A673 (cell line): Measurements from ENCODE around the gene TICRR. TPM values are rescaled to one million over a fixed set of nuclear protein-coding genes. Genes with fewer than 3 reads are reported as not detected.

ENCODE experiments used
- BruUV-seq: library from RNA; stranded (reverse); fragments of 400-500 nt; replicated peaks from 2 replicates; lab custom pipeline; 2021; lab: Mats Ljungman, UMichigan
- CTCF ChIA-PET: fragments of 300-600 bp; sonication (Branson Sonifier 250); formaldehyde crosslinking; loops from one replicate; lab custom pipeline; 2022; ENCODE audit warnings: antibody characterized with exemption; lab: Charles Lee
- POLR2A ChIA-PET: fragments of 300-600 bp; sonication (Branson Sonifier 250); formaldehyde crosslinking; loops from one replicate; lab custom pipeline; 2022; ENCODE audit warnings: antibody characterized with exemption; ENCODE audit not compliant: low non-redundant PET; lab: Charles Lee
- DNase-seq: peaks from one replicate; pipeline ENCODE4 v3.0.0-alpha.2; 2015; ENCODE audit warnings: low spot score
- H3K27ac ChIP-seq: fragments of 200-600 bp; sonication (generic); 2 replicates; pipeline ENCODE4 v1.5.1; 2016; ENCODE audit warnings: mixed run types, low read depth, mild to moderate bottlenecking, mixed read lengths, antibody characterized with exemption, low read length; ENCODE audit not compliant: poor library complexity, severe bottlenecking
- H3K27me3 ChIP-seq: fragments of 200-600 bp; sonication (generic); replicated peaks from 2 replicates; pipeline ENCODE4 v1.6.1; 2017; ENCODE audit warnings: mixed run types, low read depth, mild to moderate bottlenecking, mixed read lengths, antibody characterized with exemption, low read length; ENCODE audit not compliant: insufficient read depth, poor library complexity
- H3K36me3 ChIP-seq: fragments of 200-600 bp; sonication (generic); 2 replicates; pipeline ENCODE4 v1.6.1; 2016; ENCODE audit warnings: mixed run types, mild to moderate bottlenecking, mixed read lengths, antibody characterized with exemption, low read length; ENCODE audit not compliant: insufficient read depth, poor library complexity, severe bottlenecking
- H3K4me1 ChIP-seq: fragments of 200-600 bp; sonication (generic); 2 replicates; pipeline ENCODE4 v1.6.1; 2017; ENCODE audit warnings: mixed run types, mild to moderate bottlenecking, mixed read lengths, antibody characterized with exemption, low read length; ENCODE audit not compliant: insufficient read depth, poor library complexity, severe bottlenecking
- H3K4me3 ChIP-seq: fragments of 200-600 bp; sonication (generic); 2 replicates; pipeline ENCODE4 v1.5.1; 2016; ENCODE audit warnings: low read depth, mixed run types, mild to moderate bottlenecking, mixed read lengths, low read length; ENCODE audit not compliant: poor library complexity, severe bottlenecking
- H3K9me3 ChIP-seq: fragments of 200-600 bp; sonication (generic); 2 replicates; pipeline ENCODE4 v1.6.1; 2016; ENCODE audit warnings: mixed run types, low read depth, mild to moderate bottlenecking, mixed read lengths, antibody characterized with exemption, low read length; ENCODE audit not compliant: poor library complexity, severe bottlenecking
- EZH2 ChIP-seq: fragments of 200-600 bp; sonication (generic); IDR thresholded peaks from 2 replicates; pipeline ENCODE4 v1.6.1; 2017; ENCODE audit warnings: borderline replicate concordance, low read depth, mild to moderate bottlenecking, mixed read lengths, antibody characterized with exemption, low read length; ENCODE audit not compliant: poor library complexity, severe bottlenecking
- intact Hi-C: fragments of 100-400 bp; cut with micrococcal nuclease; formaldehyde crosslinking; loops from one replicate; pipeline ENCODE4 v1.10.0; 2022; ENCODE audit not compliant: unreplicated experiment
- total RNA-seq: library from RNA; stranded (reverse); gene quantifications from 2 replicates; pipeline ENCODE4 v1.2.3, GENCODE V29; 2021
- TF ChIP-seq, protein P1 (sequence below): fragments of 300-800, 200-600 bp; sonication (generic); conservative IDR thresholded peaks from 2 replicates; pipeline ENCODE4 v1.5.1; 2017; ENCODE audit warnings: low read depth, mild to moderate bottlenecking, antibody characterized with exemption, low read length, moderate library complexity, mixed read lengths

Gene TICRR
- total RNA-seq, 1 experiment from 2014 or later: 56.5 TPM

GRCh38 chr15:89633585-89633984 is 58.3 kb downstream of the TICRR start:
- no TSS peak for BruUV-seq
- Histone ChIP-seq H3K27me3 (no peaks in the 10 kb centered on the region), H3K9me3 (peaks cover 9% of the 10 kb centered on the region), H3K4me1 (no peaks in the 10 kb centered on the region), H3K36me3 (peaks cover 51% of the 10 kb centered on the region), H3K27ac (no peak overlapping the region), H3K4me3 (no peak overlapping the region)
- intact Hi-C loops: no loop called here
- POLR2A ChIA-PET: no interaction called here
- TF ChIP-seq EZH2: no peak
- TF ChIP-seq, protein P1, sequence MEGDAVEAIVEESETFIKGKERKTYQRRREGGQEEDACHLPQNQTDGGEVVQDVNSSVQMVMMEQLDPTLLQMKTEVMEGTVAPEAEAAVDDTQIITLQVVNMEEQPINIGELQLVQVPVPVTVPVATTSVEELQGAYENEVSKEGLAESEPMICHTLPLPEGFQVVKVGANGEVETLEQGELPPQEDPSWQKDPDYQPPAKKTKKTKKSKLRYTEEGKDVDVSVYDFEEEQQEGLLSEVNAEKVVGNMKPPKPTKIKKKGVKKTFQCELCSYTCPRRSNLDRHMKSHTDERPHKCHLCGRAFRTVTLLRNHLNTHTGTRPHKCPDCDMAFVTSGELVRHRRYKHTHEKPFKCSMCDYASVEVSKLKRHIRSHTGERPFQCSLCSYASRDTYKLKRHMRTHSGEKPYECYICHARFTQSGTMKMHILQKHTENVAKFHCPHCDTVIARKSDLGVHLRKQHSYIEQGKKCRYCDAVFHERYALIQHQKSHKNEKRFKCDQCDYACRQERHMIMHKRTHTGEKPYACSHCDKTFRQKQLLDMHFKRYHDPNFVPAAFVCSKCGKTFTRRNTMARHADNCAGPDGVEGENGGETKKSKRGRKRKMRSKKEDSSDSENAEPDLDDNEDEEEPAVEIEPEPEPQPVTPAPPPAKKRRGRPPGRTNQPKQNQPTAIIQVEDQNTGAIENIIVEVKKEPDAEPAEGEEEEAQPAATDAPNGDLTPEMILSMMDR: no peak
- no peak for DNase-seq
- CTCF ChIA-PET: no interaction called here

- no peak for DNase-seq
- Histone ChIP-seq H3K27ac (no peak overlapping the region), H3K27me3 (no peaks in the 10 kb centered on the region), H3K4me3 (no peak overlapping the region), H3K9me3 (no peaks in the 10 kb centered on the region), H3K4me1 (no peaks in the 10 kb centered on the region), H3K36me3 (no peaks in the 10 kb centered on the region)
- intact Hi-C loops: no loop called here
- BruUV-seq: no TSS peak
- TF ChIP-seq EZH2: no peak
- TF ChIP-seq, protein P1: no peak
- CTCF ChIA-PET: no interaction called here
- POLR2A ChIA-PET: no interaction called here
Measured at GRCh38 chr15:89640245-89640644, 65.0 kb downstream of the TICRR start.

GRCh38 chr15:89641053-89641452 is 65.8 kb downstream of the TICRR start:
- no peaks in the 10 kb centered on the region for H3K27me3 ChIP-seq
- intact Hi-C loops: no loop called here
- no peaks in the 10 kb centered on the region for H3K4me1 ChIP-seq
- ChIA-PET POLR2A (no interaction called here), CTCF (no interaction called here)
- TF ChIP-seq EZH2: no peak
- TF ChIP-seq, protein P1: no peak
- no peaks in the 10 kb centered on the region for H3K9me3 ChIP-seq
- no peak for DNase-seq
- no TSS peak for BruUV-seq
- no peak overlapping the region for H3K27ac ChIP-seq
- H3K36me3 ChIP-seq: no peaks in the 10 kb centered on the region
- no peak overlapping the region for H3K4me3 ChIP-seq
